RKO (cell line): ENCODE results near the gene PLEKHA6.

Source experiments
- DNase-seq: peaks from one replicate; pipeline ENCODE4 v3.0.0-alpha.2; 2016; ENCODE audit warnings: low spot score

PLEKHA6 gene

GRCh38 chr1:204211046-204211445 lies 148.7 kb downstream of the PLEKHA6 start:
- DNase-seq, result no peak

GRCh38 chr1:204207136-204207616 lies 152.6 kb downstream of the PLEKHA6 start:
- peak; percentile 25 for DNase-seq

DNA sequence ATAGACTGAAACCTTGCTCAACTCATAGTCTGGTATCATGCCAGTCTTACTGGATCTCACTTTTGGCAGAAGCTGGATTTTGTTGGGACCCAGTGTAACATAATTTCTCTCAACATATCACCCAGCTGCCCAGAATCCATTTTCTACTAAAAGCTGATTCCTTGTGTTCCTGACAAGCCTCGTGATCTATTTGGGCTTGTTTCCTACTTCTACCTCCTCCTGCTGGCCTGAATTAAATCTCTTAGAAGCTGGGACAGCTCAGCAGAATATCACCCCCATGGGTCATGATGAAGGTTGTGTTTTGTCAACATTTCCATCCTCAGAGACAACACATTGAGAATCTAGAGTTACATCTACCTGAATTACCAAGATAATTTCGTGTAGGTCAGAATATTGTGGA lies 153.6 kb downstream of the PLEKHA6 start:
- DNase-seq, result peak; percentile 26

DNA sequence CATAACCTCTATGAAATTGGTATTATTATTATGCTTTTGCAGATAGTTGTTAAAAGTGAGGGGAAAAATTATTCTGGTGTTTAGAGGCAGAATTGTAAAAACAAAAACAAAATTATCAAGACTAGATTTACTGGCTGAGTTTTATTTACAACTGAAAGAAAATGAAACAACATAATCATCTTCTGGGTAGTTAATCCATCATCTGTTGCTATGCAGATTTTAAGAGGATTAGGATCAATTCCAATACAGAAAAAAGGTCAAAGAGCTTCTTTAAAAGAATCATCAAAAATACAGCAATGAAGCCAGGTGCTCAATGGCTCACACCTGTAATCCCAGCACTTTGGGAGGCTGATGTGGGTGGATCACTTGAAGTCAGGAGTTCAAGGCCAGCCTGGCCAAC lies 154.2 kb downstream of the PLEKHA6 start:
- no peak for DNase-seq

DNA sequence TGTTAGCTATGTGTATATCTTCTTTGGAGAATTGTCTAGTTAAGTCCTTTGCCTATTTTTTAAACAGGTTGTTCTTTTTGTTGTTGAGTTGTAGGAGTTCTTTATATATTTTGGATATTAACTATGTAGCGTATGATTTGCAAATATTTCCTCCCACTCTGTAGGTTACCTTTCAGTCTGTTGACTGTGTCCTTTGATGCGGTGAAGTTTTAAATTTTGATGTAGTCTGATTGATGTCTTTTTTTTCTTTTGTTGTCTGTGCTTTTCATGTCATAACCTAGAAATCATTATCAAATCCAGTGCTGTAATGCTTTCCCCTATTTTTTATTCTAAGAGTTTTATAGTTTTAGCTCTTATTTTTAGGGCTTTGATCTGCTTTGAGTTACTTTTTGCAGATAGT lies 154.8 kb downstream of the PLEKHA6 start:
- DNase-seq, result no peak

GRCh38 chr1:204203206-204203767 lies 156.4 kb downstream of the PLEKHA6 start:
- DNase-seq, result no peak

GRCh38 chr1:204202481-204202880 lies 157.2 kb downstream of the PLEKHA6 start:
- no peak for DNase-seq

GRCh38 chr1:204201348-204202040 lies 158.2 kb downstream of the PLEKHA6 start:
- DNase-seq, result no peak

DNA sequence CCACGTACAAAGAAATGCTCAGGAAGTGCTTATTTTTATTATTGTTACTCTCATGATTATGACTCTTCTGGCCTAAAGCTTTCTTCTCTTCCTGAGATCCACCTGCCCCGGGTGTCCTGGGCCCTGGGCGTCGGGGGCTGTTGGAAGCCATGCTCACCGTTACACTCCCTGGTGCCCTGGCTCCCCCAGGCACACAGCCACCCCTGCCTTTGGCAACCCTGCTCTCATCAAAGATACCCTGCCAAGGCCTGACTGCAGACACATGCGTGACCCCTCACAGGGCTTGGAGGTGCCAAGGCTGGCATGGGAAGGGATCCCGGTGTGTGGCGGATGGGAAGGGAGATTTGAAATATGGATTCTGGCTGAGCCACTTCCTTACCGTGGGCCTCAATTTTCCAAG lies 160.2 kb downstream of the PLEKHA6 start:
- DNase-seq, result no peak

DNA sequence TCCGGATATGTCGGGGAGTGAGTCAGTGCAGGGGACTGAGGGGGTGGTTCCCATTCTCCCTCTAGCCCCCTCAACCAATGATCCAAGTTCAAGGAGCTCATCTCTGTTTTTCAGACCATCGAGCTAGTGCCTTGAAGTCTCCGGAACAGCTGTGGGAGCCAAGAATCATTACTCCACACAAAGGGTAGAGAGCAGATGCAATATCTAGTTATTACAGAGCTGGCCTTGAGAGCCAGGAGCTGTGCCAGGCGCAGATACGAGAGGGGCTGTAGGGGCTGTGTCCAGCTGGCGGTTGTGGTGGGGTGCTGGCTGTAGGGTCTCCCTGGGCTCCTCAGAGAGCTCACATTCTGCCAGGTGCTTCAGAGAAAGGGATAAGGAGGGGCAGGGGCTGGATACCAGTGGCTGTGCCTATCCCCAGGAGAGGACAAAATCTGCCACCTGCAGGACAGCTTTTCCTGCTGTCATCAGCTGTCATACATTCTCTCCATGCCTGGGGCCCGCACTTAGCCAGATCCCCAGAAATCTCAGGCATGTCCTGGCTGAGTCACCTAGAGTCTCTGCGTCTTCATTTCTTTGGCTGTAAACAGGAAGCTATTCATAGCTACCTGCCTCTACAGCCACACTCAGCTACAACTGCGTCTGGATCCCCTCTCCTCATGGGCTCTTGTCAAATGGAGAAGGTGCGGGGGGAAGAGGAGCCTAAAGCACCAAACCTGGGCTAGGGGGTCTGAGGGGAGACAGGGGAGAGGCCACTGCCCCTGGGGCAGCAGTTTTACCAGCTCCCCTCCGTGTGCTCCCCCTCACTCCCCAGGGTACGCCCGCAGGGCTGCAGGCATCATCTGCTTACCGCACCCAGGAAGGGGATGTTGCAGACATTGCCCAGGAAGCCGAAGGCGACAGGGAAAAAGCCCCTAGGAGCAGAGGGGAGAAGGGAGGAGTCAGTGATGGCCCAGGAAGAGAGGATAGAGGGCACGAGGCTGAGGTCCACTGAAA lies 161.1 kb downstream of the PLEKHA6 start:
- DNase-seq, result peak; percentile 64

DNA sequence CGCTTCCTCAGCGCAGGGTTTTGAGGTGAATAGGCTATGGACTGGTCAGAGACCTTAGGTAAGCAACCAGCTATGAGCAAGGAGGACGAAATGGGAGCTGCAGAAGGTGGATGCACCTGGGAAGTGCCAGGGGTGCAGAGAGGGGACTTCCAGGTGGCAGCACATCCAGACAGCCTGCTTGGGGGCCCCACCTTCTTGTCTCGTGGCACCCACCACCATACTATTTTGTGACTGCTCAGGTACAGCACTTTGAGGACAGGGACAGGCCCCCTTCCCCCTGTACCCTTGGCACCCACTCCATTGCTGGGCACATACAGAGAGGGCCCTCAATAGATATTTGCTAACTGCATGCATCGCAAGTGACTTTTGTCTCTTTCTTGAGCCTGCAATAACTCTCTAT lies 162.7 kb downstream of the PLEKHA6 start:
- DNase-seq, result no peak

DNA sequence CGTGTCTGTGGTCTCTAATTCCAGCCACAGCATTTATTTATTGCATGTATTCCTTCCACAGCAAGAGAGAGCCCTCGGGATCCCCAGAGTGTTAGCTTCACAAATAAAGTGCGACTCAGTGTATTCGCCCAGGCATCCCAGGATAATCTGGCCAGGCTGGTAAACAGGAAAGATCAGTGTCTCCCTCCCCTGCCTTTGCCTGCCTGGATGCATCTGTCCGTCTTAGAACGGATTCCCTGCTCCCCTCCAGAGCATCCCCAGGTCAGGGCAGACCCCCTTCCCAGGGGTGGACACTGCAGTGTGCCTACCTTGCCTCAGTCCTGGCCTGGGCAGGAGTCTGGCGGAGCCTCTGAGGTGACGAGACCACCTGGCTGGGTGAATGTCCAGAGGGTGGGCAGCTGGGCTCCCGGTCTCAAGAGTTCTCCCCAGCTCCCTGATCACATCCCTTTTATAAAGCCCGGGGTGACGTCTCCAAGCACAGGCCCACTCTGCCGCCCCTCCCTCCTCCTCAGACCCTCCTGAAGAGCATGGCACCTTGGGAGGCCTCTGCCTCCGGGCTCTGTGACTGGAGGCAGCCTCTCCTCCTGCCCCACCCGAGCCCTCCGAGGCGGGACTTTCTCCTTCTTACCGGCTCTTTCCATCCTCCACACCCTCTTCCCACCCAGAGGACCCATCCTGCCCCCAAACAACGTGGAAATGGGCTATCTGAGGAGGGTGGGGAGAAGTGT lies 163.5 kb downstream of the PLEKHA6 start, which contains the start of gene KISS1:
Gene KISS1 (minus strand): TSS at position 424 of the 728 bp plus-strand sequence. CDS start 3,615 bp downstream, outside the sequence.
- DNase-seq, result no peak

DNA sequence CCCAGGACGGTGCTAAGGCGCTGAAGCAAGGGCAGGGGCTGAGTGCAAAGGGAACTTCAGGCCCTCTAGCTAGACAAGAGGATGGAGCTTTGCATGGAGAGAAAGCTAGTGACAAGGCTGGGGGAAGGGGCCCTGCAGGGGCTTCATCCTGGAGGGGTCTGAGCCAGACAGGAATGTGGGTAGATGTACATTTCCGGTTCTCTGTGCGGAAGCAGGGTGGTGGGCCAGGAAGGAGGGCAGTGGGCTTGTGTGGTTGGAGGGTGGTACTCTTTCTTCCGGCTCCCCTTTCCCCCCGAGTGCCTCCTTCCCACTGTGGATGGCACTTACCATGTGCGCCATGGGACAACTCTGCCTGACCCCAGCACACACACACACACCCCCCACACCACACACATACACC lies 165.0 kb downstream of the PLEKHA6 start:
- no peak for DNase-seq

DNA sequence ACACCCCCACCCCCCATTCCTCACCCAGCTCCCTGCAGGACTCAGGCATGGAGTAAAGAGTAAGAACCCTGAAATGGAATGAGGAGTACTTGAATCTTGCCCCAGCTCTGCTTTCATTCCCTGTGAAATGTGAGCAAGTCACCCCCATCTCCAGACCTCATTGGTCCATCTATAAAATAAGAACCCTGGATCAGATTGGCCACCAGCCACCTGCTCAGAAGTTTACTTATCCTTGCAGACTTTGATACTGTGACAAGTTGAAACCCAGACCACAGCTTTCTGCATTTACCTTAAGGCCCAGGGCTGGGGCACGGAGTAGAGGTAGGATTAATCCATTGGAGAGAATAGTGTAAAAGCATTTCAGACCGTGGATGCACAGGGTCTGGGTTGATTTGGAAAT lies 165.6 kb downstream of the PLEKHA6 start:
- DNase-seq, result no peak

DNA sequence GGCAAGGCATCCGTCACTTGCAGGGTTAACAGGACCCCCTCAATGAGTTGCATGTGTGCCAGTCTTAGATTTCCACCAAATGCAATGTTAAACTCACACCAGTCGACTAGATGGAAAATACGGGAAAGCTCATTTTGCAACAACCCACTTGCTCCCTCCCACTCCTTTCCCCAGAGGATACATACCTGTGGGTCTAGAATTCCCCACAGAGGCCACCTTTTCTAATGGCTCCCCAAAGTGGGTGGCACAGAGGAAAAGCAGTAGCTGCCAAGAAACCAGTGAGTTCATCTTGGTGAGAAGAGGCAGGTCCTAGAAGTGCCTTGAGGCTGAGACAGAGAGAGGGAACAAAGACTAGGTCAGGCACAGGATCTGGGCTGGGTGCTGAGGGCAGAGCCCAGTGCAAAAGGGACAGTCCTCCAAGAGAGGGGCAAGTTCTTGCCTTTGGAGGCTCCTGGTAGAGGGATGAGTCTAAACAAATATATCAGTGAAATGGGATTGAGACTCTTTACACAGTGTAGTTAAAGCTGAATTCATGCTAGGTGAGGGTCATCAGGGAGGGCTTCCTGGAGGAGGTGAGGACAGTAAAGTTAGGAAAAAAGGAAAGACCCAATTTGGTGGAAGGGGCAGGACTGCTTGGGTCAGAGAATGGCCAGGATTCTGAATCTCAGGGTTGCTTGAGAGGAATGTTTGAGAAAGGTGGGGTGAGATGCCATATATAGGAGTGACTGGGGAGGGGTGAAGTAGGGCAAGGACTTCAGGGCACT lies 167.0 kb downstream of the PLEKHA6 start:
- DNase-seq, result no peak

DNA sequence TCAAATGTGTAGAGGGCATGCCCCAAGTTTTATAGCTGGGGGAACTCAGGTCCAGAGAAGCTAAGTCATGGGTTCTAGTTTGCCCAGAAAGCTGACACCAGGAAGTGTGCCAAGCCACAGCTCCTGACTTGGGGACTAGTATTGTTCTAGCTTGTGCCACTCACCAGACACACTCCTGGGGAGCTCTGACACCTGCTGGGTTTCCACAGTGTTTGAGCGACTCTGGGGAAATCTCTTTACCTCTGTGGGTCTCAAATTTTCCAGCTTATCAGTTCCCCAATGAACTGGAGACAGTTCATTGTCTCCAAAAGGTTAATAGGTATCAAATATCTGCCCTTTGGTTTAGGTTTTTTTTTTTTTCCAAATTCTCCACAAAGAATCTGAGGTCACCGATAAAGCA lies 167.7 kb downstream of the PLEKHA6 start:
- no peak for DNase-seq

DNA sequence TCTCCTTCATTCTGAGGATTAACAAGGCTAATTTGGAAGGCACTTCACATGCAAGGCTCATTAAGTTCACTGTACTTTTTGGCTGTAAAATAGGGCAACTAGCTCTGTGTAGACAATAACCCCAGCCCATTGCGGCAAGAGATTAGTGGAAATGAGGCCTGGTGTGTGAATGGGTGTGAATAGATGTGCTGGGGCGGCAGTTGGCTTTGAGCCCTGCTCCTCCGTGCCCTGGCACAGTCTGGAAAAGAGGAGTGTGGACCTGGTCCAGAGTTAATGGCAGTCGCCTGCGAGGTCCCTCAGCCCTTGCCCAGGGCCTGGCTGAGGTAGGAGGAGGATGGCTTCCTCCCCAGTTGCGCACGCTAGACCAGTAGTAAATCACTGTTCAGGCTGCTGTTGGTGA lies 168.3 kb downstream of the PLEKHA6 start:
- DNase-seq, result no peak

DNA sequence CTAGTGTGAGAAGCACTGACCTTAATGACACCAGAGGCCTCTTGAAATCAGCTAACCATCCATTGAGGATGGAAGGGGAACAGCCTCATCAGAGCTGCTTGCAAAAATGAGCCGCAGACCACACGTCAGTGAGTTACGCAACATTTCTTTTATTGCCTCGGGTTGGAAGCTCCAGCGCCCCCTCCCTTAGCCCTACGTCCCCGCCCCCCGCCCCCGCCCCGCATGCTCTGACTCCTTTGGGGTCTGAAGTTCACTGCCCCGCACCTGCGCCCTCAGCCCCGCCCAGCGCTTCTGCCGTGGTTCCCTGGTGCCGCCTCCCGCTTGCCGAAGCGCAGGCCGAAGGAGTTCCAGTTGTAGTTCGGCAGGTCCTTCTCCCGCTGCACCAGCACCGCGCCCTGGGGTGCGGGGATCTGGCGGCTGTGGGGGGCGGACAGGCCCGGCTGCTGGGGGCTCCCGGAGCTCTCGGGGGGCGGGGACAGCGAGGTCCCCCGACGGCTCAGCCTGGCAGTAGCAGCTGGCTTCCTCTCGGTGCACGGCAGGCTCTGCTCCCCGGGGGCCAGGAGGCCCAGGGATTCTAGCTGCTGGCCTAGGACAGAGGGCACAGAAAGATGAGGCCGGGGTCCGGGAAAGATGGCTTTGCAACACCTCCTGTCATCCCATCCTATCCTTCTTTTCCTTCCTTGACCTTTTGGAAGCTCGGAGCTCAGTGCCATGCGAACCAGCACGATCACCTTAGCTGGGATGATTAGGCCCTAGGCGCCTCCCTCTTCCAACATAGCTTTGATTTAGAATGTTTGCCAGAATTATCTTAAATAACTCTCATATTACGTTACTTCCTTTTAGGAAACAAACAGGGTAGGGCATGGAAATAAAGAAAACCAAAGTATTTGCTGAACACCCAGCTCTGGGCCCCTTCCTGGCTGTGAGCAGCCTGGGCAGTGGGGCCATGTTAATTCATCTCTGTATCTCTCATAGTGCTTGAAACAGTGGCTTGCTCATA lies 169.2 kb downstream of the PLEKHA6 start:
- no peak for DNase-seq

DNA sequence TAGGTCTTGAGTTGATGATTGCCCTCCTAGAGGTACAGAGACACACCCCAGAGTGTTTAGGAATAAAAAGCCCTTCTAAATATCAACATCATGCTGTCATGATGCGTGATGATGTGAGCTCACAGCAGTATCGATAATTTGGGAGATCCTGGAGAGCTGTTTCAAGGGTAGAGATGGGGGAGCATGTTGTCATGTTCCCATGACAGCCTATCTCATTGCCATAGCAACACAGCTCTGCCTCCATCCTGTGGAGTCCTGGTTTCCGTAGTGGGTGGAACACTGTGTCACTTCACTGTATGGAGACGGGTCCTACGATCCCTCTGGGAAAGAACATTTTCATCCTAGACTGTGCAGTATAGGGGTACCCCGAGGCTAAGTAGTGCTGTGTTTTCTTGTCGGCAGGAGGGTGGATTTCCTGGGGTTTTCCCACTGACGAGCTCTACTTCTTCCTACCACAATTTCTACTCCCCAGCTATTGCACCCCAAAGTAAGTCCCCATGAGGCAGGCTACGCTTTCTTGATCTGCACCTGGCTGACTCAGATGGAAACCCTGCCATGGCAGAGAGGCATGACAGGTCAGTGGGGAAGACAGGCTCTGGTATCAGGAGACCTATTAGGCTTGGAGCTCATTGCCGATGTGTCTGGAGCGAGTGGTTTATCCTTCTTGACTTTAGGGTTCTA lies 170.6 kb downstream of the PLEKHA6 start:
- no peak for DNase-seq
